GM12891 (cell line): Measurements from ENCODE around the gene SLC66A1.
A peak's percentile ranks its signal among the peaks of the same experiment; 100 is the strongest.

Experiments used
- DNase-seq: peaks from one replicate; pipeline ENCODE4 v3.0.0; 2011; ENCODE audit warnings: low spot score; ENCODE audit not compliant: insufficient read length
- FAIRE-seq: peaks from 2 replicates; lab custom pipeline; 2011; peaks lifted over from hg19 to GRCh38; lab: Jason Lieb, UNC
- PAX5 ChIP-seq: IDR thresholded peaks from 2 replicates; pipeline ENCODE4 v1.6.1; 2011; ENCODE audit warnings: low read length, moderate library complexity, mild to moderate bottlenecking; ENCODE audit not compliant: insufficient read depth, severe bottlenecking
- POLR2A ChIP-seq: IDR thresholded peaks from 2 replicates; pipeline ENCODE4 v1.6.1; 2011; ENCODE audit warnings: low read depth, low read length, control low read depth
- POLR2AphosphoS5 ChIP-seq: IDR thresholded peaks from 2 replicates; pipeline ENCODE4 v1.6.1; 2011; ENCODE audit warnings: low read depth, low read length, control low read depth
- POU2F2 ChIP-seq: IDR thresholded peaks from 2 replicates; pipeline ENCODE4 v1.6.1; 2011; ENCODE audit warnings: low read depth, mild to moderate bottlenecking, control low read depth, low read length, moderate library complexity
- SPI1 ChIP-seq: IDR thresholded peaks from 2 replicates; pipeline ENCODE4 v1.6.1; 2011; ENCODE audit warnings: low read depth, low read length, control low read depth
- TAF1 ChIP-seq: IDR thresholded peaks from 2 replicates; pipeline ENCODE4 v1.6.1; 2011; ENCODE audit warnings: low read depth, low read length, control low read depth

Gene SLC66A1

DNA sequence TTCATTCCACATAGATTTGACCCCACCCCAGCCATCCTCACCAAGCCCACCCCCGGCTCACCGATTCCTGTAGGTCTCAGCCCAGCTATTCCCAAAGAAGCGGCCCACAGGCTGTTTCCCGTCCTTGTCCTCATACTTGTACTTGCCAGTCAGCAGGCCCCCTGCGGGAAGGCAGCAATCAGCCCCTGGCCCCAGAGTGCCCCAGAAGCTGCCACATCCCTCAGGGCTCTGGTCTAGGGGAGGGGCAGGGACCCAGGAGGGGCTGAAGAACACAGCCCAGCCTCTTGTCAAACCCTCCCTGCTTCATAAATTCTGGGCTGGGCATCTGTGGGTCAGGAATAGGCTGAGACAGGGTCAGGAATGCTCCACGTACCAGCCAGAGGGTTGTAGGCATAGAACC lies 5.2 kb upstream of the SLC66A1 start:
- FAIRE-seq (no peak), DNase-seq (no peak)
- TF ChIP-seq SPI1 (no peak), POLR2A (no peak), TAF1 (no peak)

- no peak for FAIRE-seq
- DNase-seq: no peak
- TF ChIP-seq TAF1 (no peak), POLR2A (no peak), PAX5 (no peak), POLR2AphosphoS5 (no peak), SPI1 (no peak), POU2F2 (no peak)
Measured at GRCh38 chr1:19307794-19308508, 4.2 kb upstream of the SLC66A1 start.

GRCh38 chr1:19308509-19308907 lies 3.6 kb upstream of the SLC66A1 start:
- no peak for TF ChIP-seq POU2F2
- TF ChIP-seq TAF1: no peak
- TF ChIP-seq POLR2AphosphoS5: no peak
- TF ChIP-seq SPI1: no peak
- TF ChIP-seq PAX5: no peak
- TF ChIP-seq POLR2A: no peak
- FAIRE-seq: no peak
- DNase-seq: no peak

DNA sequence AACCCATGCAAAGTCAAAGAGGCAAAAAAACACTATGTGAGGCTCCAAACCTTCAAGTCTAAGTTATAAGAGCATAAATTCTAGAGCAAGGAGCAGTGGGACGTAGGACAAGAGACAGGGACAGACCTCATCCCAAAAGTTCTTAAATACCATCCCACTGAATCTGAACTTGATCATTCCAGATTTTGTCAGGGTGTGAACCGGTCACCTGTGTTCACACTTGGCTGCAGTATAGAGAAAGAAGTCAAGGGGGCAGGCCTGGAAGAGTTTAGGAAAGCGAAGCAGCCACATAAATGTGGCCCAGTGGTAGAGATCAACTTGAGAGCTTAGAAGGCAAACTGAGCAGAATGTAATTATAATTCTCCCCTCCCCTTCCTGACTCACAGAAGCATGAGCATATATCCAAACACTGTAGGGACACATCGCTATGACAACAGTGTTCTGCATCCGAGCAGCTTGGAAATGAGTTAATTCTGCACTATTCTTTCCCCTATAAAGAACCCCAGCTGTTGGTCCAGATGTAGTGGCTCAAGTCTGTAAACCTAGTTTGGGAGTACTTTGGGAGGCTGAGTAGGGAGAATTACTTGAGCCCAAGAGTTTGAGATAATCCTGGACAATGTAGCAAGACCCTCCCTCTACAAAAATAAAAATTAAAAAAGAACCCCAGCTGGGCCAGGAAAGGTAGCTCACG lies 2.9 kb upstream of the SLC66A1 start:
- no peak for TF ChIP-seq POLR2A
- no peak for TF ChIP-seq TAF1
- TF ChIP-seq POLR2AphosphoS5: no peak
- no peak for TF ChIP-seq SPI1
- TF ChIP-seq PAX5: no peak
- no peak for TF ChIP-seq POU2F2
- DNase-seq: no peak
- FAIRE-seq: no peak

DNA sequence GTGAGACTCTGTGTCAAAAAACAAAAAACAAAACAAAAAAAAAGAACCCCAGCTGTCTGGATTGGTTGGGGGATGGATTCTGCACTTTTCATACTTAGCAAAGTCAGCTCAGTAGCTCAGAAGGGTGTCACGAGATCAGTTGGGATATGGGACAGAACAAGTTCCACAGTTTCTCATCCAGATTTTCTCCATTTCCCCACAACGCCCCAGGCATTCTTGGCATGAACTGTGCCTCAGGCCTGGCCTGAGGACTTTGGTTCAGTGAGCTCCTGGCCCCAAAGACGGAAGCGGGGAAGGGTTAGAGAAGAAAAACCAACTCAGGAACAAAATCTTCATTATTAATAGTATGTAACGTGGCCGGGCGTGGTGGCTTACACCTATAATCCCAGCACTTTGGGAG lies 2.1 kb upstream of the SLC66A1 start:
- TF ChIP-seq POU2F2 (no peak), POLR2A (no peak), SPI1 (no peak), POLR2AphosphoS5 (no peak), TAF1 (no peak), PAX5 (no peak)
- DNase-seq: no peak
- FAIRE-seq: no peak

GRCh38 chr1:19310720-19311502 lies 1.2 kb upstream of the SLC66A1 start:
- no peak for DNase-seq
- TF ChIP-seq TAF1 (no peak), PAX5 (no peak), POLR2A (no peak), POLR2AphosphoS5 (no peak), POU2F2 (no peak), SPI1 (no peak)
- peak; percentile 35 for FAIRE-seq

DNA sequence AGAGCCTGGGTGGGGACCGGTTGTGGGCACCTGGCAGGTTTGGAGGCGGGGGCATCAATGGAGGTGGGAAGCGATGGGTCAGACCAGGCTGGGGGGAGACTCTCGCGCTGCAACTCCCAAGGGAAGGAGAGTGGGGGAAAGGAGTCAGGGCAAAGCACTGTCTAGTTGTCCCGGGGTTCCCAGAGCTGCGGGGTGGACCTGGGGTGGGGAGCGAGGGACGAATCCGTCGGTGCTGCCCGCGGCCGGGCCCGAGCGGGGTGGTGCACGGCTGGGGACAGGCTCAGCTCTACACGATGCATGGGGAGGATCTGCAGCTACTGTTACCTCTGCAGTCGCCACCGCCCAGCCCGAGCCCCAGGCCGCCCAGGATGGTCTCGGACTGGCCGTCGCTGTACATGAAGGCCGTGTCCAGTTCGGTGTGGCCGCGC lies 609 bp upstream of the SLC66A1 start:
- TF ChIP-seq POLR2AphosphoS5 (no peak), POU2F2 (no peak), TAF1 (no peak), POLR2A (no peak), SPI1 (no peak), PAX5 (no peak)
- DNase-seq: no peak
- no peak for FAIRE-seq

GRCh38 chr1:19312782-19313635 lies 883 bp downstream of the SLC66A1 start:
- peak; percentile 20 for FAIRE-seq
- TF ChIP-seq POU2F2 (no peak), POLR2A (no peak), SPI1 (no peak), POLR2AphosphoS5 (no peak), PAX5 (no peak), TAF1 (no peak)
- DNase-seq: no peak
